HEK293T (cell line): ENCODE results near the gene ZNF431.
"Not testable (repeated sequence)": the region's sequence is repeated elsewhere in the genome, so short reads cannot be mapped to it uniquely, and the experiment has no call there.

Experiments
- BHLHE40 ChIP-seq: fragments of 450-650 bp; IDR thresholded peaks from 2 replicates; pipeline ENCODE4 v1.6.1; 2016; ENCODE audit warnings: mild to moderate bottlenecking, moderate library complexity, borderline replicate concordance
- HDGF ChIP-seq: fragments of 450-650 bp; IDR thresholded peaks from 2 replicates; pipeline ENCODE4 v1.6.1; 2017; ENCODE audit warnings: antibody characterized with exemption, borderline replicate concordance
- LEF1 ChIP-seq: fragments of 450-650 bp; IDR thresholded peaks from 2 replicates; pipeline ENCODE4 v1.6.1; 2017; ENCODE audit warnings: mild to moderate bottlenecking, borderline replicate concordance
- SP1 ChIP-seq: fragments of 450-650 bp; IDR thresholded peaks from 2 replicates; pipeline ENCODE4 v1.6.1; 2017

- not testable (repeated sequence) for TF ChIP-seq BHLHE40, LEF1, HDGF, SP1
Measured at GRCh38 chr19:21141006-21141405, 834 bp upstream of the ZNF431 start.
